Vagina (tissue), 2 donors: ENCODE results near the gene ENKD1. TPM values are rescaled to one million over a fixed set of nuclear protein-coding genes. Genes with fewer than 3 reads are reported as not detected.

Experiments used
- DNase-seq, 2 donors: peaks; one replicate each; pipeline ENCODE4 v3.0.0-alpha.2; 2017; ENCODE audit errors: extremely low spot score in 2 of 2
- H3K27ac ChIP-seq: fragments of 200-600 bp; sonication (generic); one replicate; pipeline ENCODE4 v1.5.1; 2019
- H3K27me3 ChIP-seq: fragments of 200-600 bp; sonication (generic); one replicate; pipeline ENCODE4 v1.5.1; 2019
- H3K36me3 ChIP-seq, 2 donors: fragments of 200-600 bp; sonication (generic); one replicate each; pipeline ENCODE4 v1.5.1; 2017 to 2019
- H3K4me1 ChIP-seq: fragments of 200-600 bp; sonication (generic); one replicate; pipeline ENCODE4 v1.5.1; 2019
- H3K4me3 ChIP-seq, 2 donors: fragments of 200-600 bp; sonication (generic); 1 replicate in 1 of 2; 2 replicates in 1 of 2; pipeline ENCODE4 v1.5.1; 2016 to 2019
- H3K9me3 ChIP-seq: fragments of 200-600 bp; sonication (generic); one replicate; pipeline ENCODE4 v1.5.1; 2019
- POLR2A ChIP-seq, 2 donors: fragments of 450-650 bp; IDR thresholded peaks; one replicate each; pipeline ENCODE4 v1.6.1; 2017; ENCODE audit warnings: antibody characterized with exemption in 2 of 2, mild to moderate bottlenecking in 2 of 2, moderate library complexity in 2 of 2
- POLR2AphosphoS5 ChIP-seq, 2 donors: sonication (generic); formaldehyde crosslinking; IDR thresholded peaks; one replicate each; pipeline ENCODE4 v1.9.0; 2017; ENCODE audit warnings: antibody characterized with exemption in 2 of 2, mild to moderate bottlenecking in 2 of 2, low read depth in 1 of 2; ENCODE audit not compliant: insufficient read depth in 1 of 2
- intact Hi-C: fragments of 100-400 bp; cut with DNase I; formaldehyde crosslinking; loops from one replicate; pipeline ENCODE4 v1.15.1; 2023
- total RNA-seq: library from RNA; depleted of rRNA; stranded (reverse); fragments of >200 nt; gene quantifications from one replicate; pipeline ENCODE4 v1.2.3, GENCODE V29; 2016
- TF ChIP-seq, protein P1 (sequence below), 3 experiments: fragments of 450-650 bp in 2 of 3; fragments of 200-600 bp in 1 of 3; sonication (generic) in 1 of 3; IDR thresholded peaks; one replicate each; pipeline ENCODE4 v1.5.1; 2017 to 2019; ENCODE audit warnings: antibody characterized with exemption in 3 of 3, mild to moderate bottlenecking in 2 of 3, moderate library complexity in 2 of 3

The ENKD1 gene
- total RNA-seq, 1 donor from 2014 or later: 14.7 TPM

DNA sequence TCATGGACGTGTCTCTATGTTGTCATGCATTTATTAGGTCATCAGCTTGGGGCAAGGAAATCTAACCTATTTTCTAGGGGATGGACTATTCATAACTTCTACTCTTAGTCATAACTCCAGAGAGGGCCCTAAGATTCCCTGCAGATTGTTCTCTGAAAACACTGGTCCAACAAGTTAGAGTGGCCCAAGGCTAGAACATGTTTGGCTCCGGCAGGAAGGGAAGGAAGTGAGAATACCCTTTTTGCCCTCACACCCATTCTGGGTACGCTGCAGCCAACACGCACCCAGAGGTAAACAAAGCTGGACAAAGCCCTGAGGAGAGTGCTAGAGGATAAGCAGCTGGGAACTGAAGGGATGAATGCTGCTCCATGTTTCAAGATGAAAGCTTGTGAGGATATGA, 10.0 kb upstream of the ENKD1 start:
- Histone ChIP-seq H3K27me3 (no peaks in the 10 kb centered on the region), H3K4me3 (no peak overlapping the region), H3K36me3 (peaks cover 0 to 11% of the 10 kb centered on the region in 2 donors), H3K27ac (peak overlapping the region; percentile 21), H3K9me3 (no peaks in the 10 kb centered on the region), H3K4me1 (peaks cover 61% of the 10 kb centered on the region)
- intact Hi-C loops: no loop called here
- no peak for DNase-seq
- TF ChIP-seq POLR2A (IDR thresholded peaks at IDR 0.05) (no peak), POLR2AphosphoS5 (IDR thresholded peaks at IDR 0.05; ENCODE audit: insufficient read depth in 1 of 2, low read depth in 1 of 2) (no peak)
- TF ChIP-seq, protein P1, sequence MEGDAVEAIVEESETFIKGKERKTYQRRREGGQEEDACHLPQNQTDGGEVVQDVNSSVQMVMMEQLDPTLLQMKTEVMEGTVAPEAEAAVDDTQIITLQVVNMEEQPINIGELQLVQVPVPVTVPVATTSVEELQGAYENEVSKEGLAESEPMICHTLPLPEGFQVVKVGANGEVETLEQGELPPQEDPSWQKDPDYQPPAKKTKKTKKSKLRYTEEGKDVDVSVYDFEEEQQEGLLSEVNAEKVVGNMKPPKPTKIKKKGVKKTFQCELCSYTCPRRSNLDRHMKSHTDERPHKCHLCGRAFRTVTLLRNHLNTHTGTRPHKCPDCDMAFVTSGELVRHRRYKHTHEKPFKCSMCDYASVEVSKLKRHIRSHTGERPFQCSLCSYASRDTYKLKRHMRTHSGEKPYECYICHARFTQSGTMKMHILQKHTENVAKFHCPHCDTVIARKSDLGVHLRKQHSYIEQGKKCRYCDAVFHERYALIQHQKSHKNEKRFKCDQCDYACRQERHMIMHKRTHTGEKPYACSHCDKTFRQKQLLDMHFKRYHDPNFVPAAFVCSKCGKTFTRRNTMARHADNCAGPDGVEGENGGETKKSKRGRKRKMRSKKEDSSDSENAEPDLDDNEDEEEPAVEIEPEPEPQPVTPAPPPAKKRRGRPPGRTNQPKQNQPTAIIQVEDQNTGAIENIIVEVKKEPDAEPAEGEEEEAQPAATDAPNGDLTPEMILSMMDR (IDR thresholded peaks at IDR 0.05): no peak

DNA sequence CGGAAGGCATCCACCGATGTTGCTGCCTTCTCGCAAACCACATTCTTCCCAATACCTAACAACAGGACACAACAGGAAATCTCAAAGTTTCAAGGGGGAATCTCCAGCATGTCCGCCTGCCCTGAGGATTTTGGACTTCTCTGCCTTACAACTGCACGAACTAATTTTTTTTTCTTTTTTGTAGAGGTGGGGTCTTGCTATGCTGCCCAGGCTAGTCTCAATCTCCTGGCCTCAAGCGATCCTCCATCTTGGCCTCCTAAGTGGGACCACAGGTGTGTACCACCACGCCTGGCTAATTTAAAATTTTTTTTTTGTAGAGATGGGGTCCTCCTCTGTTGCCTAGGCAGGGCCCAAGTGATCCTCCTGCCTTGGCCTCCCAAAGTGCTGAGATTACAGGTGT, 9.4 kb upstream of the ENKD1 start:
- intact Hi-C loops: no loop called here
- peaks cover 61% of the 10 kb centered on the region for H3K4me1 ChIP-seq
- H3K27ac ChIP-seq: no peak overlapping the region
- H3K9me3 ChIP-seq: no peaks in the 10 kb centered on the region
- H3K27me3 ChIP-seq: no peaks in the 10 kb centered on the region
- no peak for DNase-seq
- peaks cover 0 to 11% of the 10 kb centered on the region in 2 donors for H3K36me3 ChIP-seq
- H3K4me3 ChIP-seq: no peak overlapping the region
- TF ChIP-seq, protein P1 (IDR thresholded peaks at IDR 0.05): no peak
- no peak for TF ChIP-seq POLR2AphosphoS5 (IDR thresholded peaks at IDR 0.05; ENCODE audit: insufficient read depth in 1 of 2, low read depth in 1 of 2)
- no peak for TF ChIP-seq POLR2A (IDR thresholded peaks at IDR 0.05)

DNA sequence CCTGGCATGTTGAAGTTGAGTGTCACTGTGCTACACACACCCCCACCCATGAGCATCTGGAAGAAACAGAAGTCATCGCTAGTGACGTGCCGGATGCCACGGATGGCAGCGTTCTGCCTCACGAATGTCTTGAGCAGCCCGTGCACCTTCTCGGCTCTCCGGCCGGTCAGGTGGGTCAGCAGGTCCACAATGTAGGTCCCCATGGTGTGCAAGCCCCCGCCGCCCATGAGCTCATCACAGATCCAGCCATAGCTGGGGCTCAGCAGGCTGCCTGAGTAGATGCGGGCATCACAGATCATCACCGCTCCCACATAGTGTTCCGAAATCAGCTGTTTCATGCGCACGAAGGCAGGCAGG, 9.0 kb upstream of the ENKD1 start:
- H3K27ac ChIP-seq: no peak overlapping the region
- intact Hi-C loops: no loop called here
- H3K27me3 ChIP-seq: no peaks in the 10 kb centered on the region

DNA sequence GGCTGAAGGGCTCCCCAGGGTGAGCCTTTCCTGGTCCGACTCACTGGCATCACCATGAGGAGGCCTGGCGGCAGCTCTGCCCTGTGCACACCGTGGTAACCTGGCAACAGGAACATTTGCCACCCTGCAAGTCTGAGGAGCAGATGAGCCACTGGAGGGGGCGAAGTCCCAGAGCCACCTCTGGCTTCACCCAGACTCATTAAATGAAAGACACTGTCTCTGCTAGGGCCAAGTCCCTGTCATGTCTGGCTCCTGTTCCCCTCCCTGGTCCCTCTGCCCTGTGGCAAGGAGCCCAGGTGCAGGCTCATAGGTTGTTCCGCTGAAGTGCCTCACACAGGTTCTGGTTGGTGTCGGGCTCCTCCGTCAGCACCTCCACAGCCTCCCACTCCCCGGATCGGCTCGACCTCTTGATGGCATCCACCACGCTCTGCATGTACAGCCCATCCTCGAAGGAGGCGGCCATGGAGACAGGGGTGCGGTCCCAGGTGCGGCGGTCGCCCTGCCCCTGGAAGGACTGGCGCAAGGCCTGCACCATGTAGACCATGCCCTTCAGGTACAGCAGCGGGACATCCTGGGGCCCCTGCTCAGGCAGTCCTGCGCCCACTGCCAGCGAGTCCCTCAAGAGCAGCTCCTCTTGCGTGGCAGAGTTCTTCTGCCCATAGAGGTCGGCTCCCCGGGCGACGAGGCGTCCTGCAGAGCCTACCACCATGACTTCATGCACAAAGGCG, 8.5 kb upstream of the ENKD1 start:
- TF ChIP-seq POLR2AphosphoS5 (IDR thresholded peaks at IDR 0.05; ENCODE audit: insufficient read depth in 1 of 2, low read depth in 1 of 2) (no peak), POLR2A (IDR thresholded peaks at IDR 0.05) (no peak)
- TF ChIP-seq, protein P1 (IDR thresholded peaks at IDR 0.05): no peak
- Histone ChIP-seq H3K27ac (peak overlapping the region; percentile 75), H3K27me3 (no peaks in the 10 kb centered on the region), H3K36me3 (peaks cover 0 to 3% of the 10 kb centered on the region in 2 donors), H3K4me3 (no peak overlapping the region), H3K4me1 (peaks cover 61% of the 10 kb centered on the region), H3K9me3 (no peaks in the 10 kb centered on the region)
- no peak for DNase-seq
- intact Hi-C loops: no loop called here

More for the DNA sequence above, 9.0 kb upstream of the ENKD1 start:
- TF ChIP-seq POLR2AphosphoS5 (IDR thresholded peaks at IDR 0.05; ENCODE audit: insufficient read depth in 1 of 2, low read depth in 1 of 2): no peak
- no peak for TF ChIP-seq POLR2A (IDR thresholded peaks at IDR 0.05)
- TF ChIP-seq, protein P1 (IDR thresholded peaks at IDR 0.05): no peak
- Histone ChIP-seq H3K4me3 (no peak overlapping the region), H3K9me3 (no peaks in the 10 kb centered on the region), H3K36me3 (peaks cover 0 to 8% of the 10 kb centered on the region in 2 donors), H3K4me1 (peaks cover 61% of the 10 kb centered on the region)
- DNase-seq: no peak
